ENCODE results near the gene TRAF3IP3. TPM values are rescaled to one million over a fixed set of nuclear protein-coding genes. Genes with fewer than 3 reads are reported as not detected.

The TRAF3IP3 gene
- polyA plus RNA-seq, 2 of the 4 experiments (the other 2 are of a cell fraction): not detected

DNA sequence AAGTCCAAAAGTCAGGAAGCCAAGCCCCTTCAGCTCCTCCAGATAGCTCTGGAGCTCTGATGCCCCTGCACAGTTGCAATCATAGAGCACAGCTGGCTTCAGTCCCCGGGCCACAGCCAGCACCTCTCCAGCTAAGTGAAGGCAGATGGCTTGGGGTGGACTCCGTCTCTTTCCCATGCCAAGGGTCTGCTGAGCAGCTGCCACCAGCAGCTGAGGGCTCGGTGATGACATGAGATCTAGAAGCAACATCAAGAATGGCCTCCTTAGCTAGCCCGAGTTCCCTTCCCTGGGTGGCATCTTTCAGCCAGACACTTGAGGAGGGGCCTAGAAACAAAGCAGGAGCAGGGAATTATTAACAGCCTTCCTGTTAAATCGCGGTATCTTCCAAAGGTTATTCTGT is 27.5 kb downstream of the TRAF3IP3 start:
- CTCF ChIA-PET: interaction anchor here (1.4 to 2.0 kb wide), 3 partner anchors 35 to 40 kb away, joined by 4 to 5 read pairs (median 5); no protein-coding TSS in a partner anchor
- Histone ChIP-seq H3K9me3 (peaks cover 12% of the 10 kb centered on the region), H3K4me2 (peak overlapping the region; percentile 90), H3K4me3 (peak overlapping the region; percentile 82), H3K27ac (peak overlapping the region in 1 of 2 experiments; percentile 86; a peak in 3 of 6 replicates), H3K4me1 (peaks cover 6% of the 10 kb centered on the region; the same call in 1 of the 3 replicates)
- ATAC-seq (no peak), DNase-seq (ENCODE audit: low read depth in 1 of 2, low spot score in 1 of 2) (no peak), FAIRE-seq (no peak)
- POLR2A ChIA-PET: no interaction called here
- WGBS (ENCODE audit: missing lambda C conversion rate): 69% methylated on average over 6 of the region's 6 CpGs
- TF ChIP-seq, protein P1, sequence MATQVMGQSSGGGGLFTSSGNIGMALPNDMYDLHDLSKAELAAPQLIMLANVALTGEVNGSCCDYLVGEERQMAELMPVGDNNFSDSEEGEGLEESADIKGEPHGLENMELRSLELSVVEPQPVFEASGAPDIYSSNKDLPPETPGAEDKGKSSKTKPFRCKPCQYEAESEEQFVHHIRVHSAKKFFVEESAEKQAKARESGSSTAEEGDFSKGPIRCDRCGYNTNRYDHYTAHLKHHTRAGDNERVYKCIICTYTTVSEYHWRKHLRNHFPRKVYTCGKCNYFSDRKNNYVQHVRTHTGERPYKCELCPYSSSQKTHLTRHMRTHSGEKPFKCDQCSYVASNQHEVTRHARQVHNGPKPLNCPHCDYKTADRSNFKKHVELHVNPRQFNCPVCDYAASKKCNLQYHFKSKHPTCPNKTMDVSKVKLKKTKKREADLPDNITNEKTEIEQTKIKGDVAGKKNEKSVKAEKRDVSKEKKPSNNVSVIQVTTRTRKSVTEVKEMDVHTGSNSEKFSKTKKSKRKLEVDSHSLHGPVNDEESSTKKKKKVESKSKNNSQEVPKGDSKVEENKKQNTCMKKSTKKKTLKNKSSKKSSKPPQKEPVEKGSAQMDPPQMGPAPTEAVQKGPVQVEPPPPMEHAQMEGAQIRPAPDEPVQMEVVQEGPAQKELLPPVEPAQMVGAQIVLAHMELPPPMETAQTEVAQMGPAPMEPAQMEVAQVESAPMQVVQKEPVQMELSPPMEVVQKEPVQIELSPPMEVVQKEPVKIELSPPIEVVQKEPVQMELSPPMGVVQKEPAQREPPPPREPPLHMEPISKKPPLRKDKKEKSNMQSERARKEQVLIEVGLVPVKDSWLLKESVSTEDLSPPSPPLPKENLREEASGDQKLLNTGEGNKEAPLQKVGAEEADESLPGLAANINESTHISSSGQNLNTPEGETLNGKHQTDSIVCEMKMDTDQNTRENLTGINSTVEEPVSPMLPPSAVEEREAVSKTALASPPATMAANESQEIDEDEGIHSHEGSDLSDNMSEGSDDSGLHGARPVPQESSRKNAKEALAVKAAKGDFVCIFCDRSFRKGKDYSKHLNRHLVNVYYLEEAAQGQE (IDR thresholded peaks at IDR 0.05): no peak
- TF ChIP-seq PHF8 (IDR thresholded peaks at IDR 0.05; ENCODE audit: borderline replicate concordance, low read depth) (no peak), JUN (IDR thresholded peaks at IDR 0.05) (no peak), HOXB13 (CRISPR knock-in tag; IDR thresholded peaks at IDR 0.05; ENCODE audit: low read depth) (no peak), TP53 (CRISPR knock-in tag; IDR thresholded peaks at IDR 0.05) (no peak), JUNB (IDR thresholded peaks at IDR 0.05) (no peak), RAD21 (conservative IDR thresholded peaks at IDR 0.05 in 1 of 2, IDR thresholded peaks at IDR 0.05 in 1 of 2) (no peak)
- TF ChIP-seq, protein P2, sequence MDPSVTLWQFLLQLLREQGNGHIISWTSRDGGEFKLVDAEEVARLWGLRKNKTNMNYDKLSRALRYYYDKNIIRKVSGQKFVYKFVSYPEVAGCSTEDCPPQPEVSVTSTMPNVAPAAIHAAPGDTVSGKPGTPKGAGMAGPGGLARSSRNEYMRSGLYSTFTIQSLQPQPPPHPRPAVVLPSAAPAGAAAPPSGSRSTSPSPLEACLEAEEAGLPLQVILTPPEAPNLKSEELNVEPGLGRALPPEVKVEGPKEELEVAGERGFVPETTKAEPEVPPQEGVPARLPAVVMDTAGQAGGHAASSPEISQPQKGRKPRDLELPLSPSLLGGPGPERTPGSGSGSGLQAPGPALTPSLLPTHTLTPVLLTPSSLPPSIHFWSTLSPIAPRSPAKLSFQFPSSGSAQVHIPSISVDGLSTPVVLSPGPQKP (IDR thresholded peaks at IDR 0.05; ENCODE audit: low read depth, low read length): no peak

DNA sequence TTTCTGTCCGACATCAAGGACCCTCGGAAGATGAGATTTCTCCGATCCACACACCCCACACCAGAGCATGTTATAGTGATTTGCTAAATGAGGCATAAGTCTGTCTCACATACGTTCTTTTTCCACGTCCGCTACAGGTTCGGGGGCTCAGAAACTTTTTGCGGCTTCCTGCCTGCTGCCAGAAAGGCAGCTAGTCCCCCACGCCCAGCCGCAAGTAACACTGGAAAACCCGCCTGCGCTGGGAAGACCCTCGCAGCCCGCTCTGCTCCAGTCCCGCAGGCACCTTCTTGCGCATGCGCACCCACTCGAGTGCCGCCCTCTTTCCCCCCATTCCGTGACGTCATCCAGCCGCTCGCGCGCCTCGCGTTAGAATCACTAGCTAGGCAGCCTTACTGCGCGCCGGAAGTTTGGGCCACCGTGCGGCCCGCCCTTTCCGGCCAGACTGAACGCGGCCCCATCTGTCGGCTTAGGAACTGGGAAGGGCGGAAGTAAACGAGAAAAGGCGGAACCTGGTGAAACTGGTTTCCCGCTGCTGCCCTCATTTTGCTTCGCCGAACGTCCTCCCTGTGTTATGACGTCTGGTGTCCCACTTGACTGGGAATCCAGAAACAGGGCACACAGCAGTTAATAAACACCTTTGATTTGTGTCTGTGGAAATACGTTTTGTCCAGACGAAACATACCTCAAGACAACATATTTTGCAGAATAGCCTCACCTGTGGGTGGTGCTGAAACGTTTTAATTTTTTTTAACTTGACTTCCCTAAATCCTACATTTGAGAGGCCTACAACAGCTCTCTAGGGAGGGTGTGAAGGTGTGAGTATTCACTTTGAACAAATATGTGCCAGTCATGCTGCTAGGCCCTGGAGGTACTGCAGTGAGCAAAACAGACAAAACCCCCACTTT is 28.7 kb downstream of the TRAF3IP3 start, which contains the start of gene C1orf74:
Gene C1orf74, minus strand, starts transcription at position 295 of the 905 bp plus-strand sequence. CDS start 925 bp downstream, outside the sequence.
- ChIA-PET CTCF (interaction anchor here (1.4 to 2.0 kb wide), 4 partner anchors 15 to 39 kb away, joined by 3 to 5 read pairs (median 4); no protein-coding TSS in a partner anchor), POLR2A (interaction anchor here (0.6 to 1.2 kb wide), 8 partner anchors 8 to 170 kb away, joined by 3 to 9 read pairs (median 4); partner anchors contain the start of gene UTP25)
- peak within 1 kb of the TSS; percentile 82 for H3K4me3 ChIP-seq
- peak within 1 kb of the TSS; percentile 84 to 86 for H3K27ac ChIP-seq
- peaks cover 6% of the 10 kb centered on the region; the same call in 1 of the 3 replicates for H3K4me1 ChIP-seq
- ATAC-seq (peak; percentile 99 to 100), FAIRE-seq (peak; percentile 13), DNase-seq (ENCODE audit: low read depth in 1 of 2, low spot score in 1 of 2) (peak; percentile 96 to 97)
- H3K9me3 ChIP-seq: peaks cover 12% of the 10 kb centered on the region
- peak within 1 kb of the TSS; percentile 90 for H3K4me2 ChIP-seq
- 5% methylated on average over 41 of the region's 48 CpGs for WGBS (ENCODE audit: missing lambda C conversion rate)
- TF ChIP-seq, protein P3, sequence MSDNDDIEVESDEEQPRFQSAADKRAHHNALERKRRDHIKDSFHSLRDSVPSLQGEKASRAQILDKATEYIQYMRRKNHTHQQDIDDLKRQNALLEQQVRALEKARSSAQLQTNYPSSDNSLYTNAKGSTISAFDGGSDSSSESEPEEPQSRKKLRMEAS (IDR thresholded peaks at IDR 0.05): peak; percentile 96
- TF ChIP-seq, protein P2 (IDR thresholded peaks at IDR 0.05; ENCODE audit: low read depth, low read length): no peak
- TF ChIP-seq EHF (CRISPR knock-in tag; IDR thresholded peaks at IDR 0.05) (peak; percentile 89; the same call in 1 of the 2 replicates), ZSCAN20 (CRISPR knock-in tag; IDR thresholded peaks at IDR 0.05) (peak; percentile 84), ESRRA (IDR thresholded peaks at IDR 0.05; ENCODE audit: borderline replicate concordance, low read length) (no peak), RARB (CRISPR knock-in tag; IDR thresholded peaks at IDR 0.05) (no peak), HOXB13 (CRISPR knock-in tag; IDR thresholded peaks at IDR 0.05; ENCODE audit: low read depth) (peak; percentile 88), NR3C1 (IDR thresholded peaks at IDR 0.05) (no peak), EHMT2 (IDR thresholded peaks at IDR 0.05; ENCODE audit: low read depth) (peak; percentile 83; the same call in 1 of the 2 replicates), MAZ (IDR thresholded peaks at IDR 0.05; ENCODE audit: borderline replicate concordance, low read depth, low read length) (no peak), GATA3 (IDR thresholded peaks at IDR 0.05; ENCODE audit: borderline replicate concordance) (peak; percentile 53), FOXS1 (CRISPR knock-in tag; IDR thresholded peaks at IDR 0.05) (peak; percentile 80; the same call in 1 of the 2 replicates), SREBF2 (IDR thresholded peaks at IDR 0.05) (no peak), RCOR1 (IDR thresholded peaks at IDR 0.05; ENCODE audit: low read depth, low read length) (no peak)
- TF ChIP-seq, protein P4, sequence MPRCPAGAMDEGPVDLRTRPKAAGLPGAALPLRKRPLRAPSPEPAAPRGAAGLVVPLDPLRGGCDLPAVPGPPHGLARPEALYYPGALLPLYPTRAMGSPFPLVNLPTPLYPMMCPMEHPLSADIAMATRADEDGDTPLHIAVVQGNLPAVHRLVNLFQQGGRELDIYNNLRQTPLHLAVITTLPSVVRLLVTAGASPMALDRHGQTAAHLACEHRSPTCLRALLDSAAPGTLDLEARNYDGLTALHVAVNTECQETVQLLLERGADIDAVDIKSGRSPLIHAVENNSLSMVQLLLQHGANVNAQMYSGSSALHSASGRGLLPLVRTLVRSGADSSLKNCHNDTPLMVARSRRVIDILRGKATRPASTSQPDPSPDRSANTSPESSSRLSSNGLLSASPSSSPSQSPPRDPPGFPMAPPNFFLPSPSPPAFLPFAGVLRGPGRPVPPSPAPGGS (IDR thresholded peaks at IDR 0.05): peak; percentile 86
- TF ChIP-seq, protein P5, sequence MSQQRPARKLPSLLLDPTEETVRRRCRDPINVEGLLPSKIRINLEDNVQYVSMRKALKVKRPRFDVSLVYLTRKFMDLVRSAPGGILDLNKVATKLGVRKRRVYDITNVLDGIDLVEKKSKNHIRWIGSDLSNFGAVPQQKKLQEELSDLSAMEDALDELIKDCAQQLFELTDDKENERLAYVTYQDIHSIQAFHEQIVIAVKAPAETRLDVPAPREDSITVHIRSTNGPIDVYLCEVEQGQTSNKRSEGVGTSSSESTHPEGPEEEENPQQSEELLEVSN (IDR thresholded peaks at IDR 0.05; ENCODE audit: borderline replicate concordance, low read depth): peak; percentile 98
- TF ChIP-seq, protein P6, sequence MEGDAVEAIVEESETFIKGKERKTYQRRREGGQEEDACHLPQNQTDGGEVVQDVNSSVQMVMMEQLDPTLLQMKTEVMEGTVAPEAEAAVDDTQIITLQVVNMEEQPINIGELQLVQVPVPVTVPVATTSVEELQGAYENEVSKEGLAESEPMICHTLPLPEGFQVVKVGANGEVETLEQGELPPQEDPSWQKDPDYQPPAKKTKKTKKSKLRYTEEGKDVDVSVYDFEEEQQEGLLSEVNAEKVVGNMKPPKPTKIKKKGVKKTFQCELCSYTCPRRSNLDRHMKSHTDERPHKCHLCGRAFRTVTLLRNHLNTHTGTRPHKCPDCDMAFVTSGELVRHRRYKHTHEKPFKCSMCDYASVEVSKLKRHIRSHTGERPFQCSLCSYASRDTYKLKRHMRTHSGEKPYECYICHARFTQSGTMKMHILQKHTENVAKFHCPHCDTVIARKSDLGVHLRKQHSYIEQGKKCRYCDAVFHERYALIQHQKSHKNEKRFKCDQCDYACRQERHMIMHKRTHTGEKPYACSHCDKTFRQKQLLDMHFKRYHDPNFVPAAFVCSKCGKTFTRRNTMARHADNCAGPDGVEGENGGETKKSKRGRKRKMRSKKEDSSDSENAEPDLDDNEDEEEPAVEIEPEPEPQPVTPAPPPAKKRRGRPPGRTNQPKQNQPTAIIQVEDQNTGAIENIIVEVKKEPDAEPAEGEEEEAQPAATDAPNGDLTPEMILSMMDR (IDR thresholded peaks at IDR 0.05): no peak

Data from A549 (cell line).